Thoracic aorta (tissue), 2 donors: ENCODE data around the gene GALNT9. TPM values are rescaled to one million over a fixed set of nuclear protein-coding genes. Genes with fewer than 3 reads are reported as not detected.
"Not testable (repeated sequence)": the region's sequence is repeated elsewhere in the genome, so short reads cannot be mapped to it uniquely, and the experiment has no call there.

ENCODE experiments used
- ATAC-seq: fragments of 150-250 bp; one replicate; pipeline ENCODE4 v1.8.0; 2017; ENCODE audit warnings: low read depth; ENCODE audit not compliant: insufficient number of reproducible peaks, low FRiP score
- DNase-seq: peaks from one replicate; pipeline ENCODE4 v3.0.0-alpha.2; 2020; ENCODE audit warnings: low spot score
- H3K27ac ChIP-seq, 2 donors: fragments of 200-600 bp; sonication (generic); 1 replicate in 1 of 2; 2 replicates in 1 of 2; pipeline ENCODE4 v1.5.1; 2016; ENCODE audit warnings: mild to moderate bottlenecking in 2 of 2, moderate library complexity in 2 of 2
- H3K27me3 ChIP-seq: fragments of 200-600 bp; sonication (generic); replicated peaks from 2 replicates; pipeline ENCODE4 v1.6.0; 2016; ENCODE audit warnings: mild to moderate bottlenecking; ENCODE audit not compliant: insufficient read depth
- H3K36me3 ChIP-seq: fragments of 200-600 bp; sonication (generic); one replicate; pipeline ENCODE4 v1.5.1; 2016
- H3K4me1 ChIP-seq, 2 donors: fragments of 200-600 bp; sonication (generic); 1 replicate in 1 of 2; 2 replicates in 1 of 2; pipeline versions ENCODE4 v1.5.1 to v1.6.0; 2016; ENCODE audit warnings: low read depth in 2 of 2, mild to moderate bottlenecking in 1 of 2; ENCODE audit not compliant: control insufficient read depth in 1 of 2
- H3K4me3 ChIP-seq: fragments of 200-600 bp; sonication (generic); 2 replicates; pipeline ENCODE4 v1.5.1; 2016; ENCODE audit warnings: mild to moderate bottlenecking
- H3K9me3 ChIP-seq: fragments of 200-600 bp; sonication (generic); 2 replicates; pipeline ENCODE4 v1.5.1; 2016
- CTCF ChIP-seq: fragments of 200-600 bp; sonication (generic); IDR thresholded peaks from one replicate; pipeline ENCODE4 v1.5.1; 2019; ENCODE audit warnings: antibody characterized with exemption
- total RNA-seq, 2 donors: library from RNA; depleted of rRNA; stranded (reverse); fragments of >200 nt; gene quantifications; one replicate each; pipeline versions ENCODE4 v1.1.0 to v1.2.3, GENCODE V29; 2016

The GALNT9 gene
- 1 to 10 TPM in 1 of 2 donors, not detected in 1; 1.7 TPM for total RNA-seq

GRCh38 chr12:132329036-132329719 lies at the start of gene GALNT9:
GALNT9 (minus strand) TSS chr12:132329589; CDS start chr12:132329203, 386 bp downstream.
- no peaks in the 10 kb centered on the region for H3K36me3 ChIP-seq
- H3K27ac ChIP-seq: no peak within 1 kb of the TSS
- ATAC-seq (no peak), DNase-seq (no peak)
- H3K27me3 ChIP-seq: no peaks in the 10 kb centered on the region
- no peaks in the 10 kb centered on the region for H3K9me3 ChIP-seq
- H3K4me1 ChIP-seq: peaks cover 4 to 7% of the 10 kb centered on the region in 2 donors
- H3K4me3 ChIP-seq: no peak within 1 kb of the TSS
- no peak for TF ChIP-seq CTCF

GRCh38 chr12:132379057-132379456 lies 49.7 kb upstream of the GALNT9 start:
- not testable (repeated sequence) for ATAC-seq, H3K4me3 ChIP-seq, H3K9me3 ChIP-seq, H3K4me1 ChIP-seq, H3K36me3 ChIP-seq, H3K27me3 ChIP-seq, DNase-seq, H3K27ac ChIP-seq

- ATAC-seq (no peak), DNase-seq (no peak)
- no peaks in the 10 kb centered on the region for H3K36me3 ChIP-seq
- no peak for TF ChIP-seq CTCF
- H3K9me3 ChIP-seq: no peaks in the 10 kb centered on the region
- H3K27me3 ChIP-seq: no peaks in the 10 kb centered on the region
- no peak overlapping the region for H3K4me3 ChIP-seq
- no peak overlapping the region for H3K27ac ChIP-seq
- H3K4me1 ChIP-seq: no peaks in the 10 kb centered on the region
These were observed 47.8 kb upstream of the GALNT9 start for GRCh38 chr12:132377147-132377546.

GRCh38 chr12:132376464-132376830 lies 47.1 kb upstream of the GALNT9 start:
- Histone ChIP-seq H3K4me1 (no peaks in the 10 kb centered on the region), H3K4me3 (no peak overlapping the region), H3K27ac (no peak overlapping the region), H3K36me3 (no peaks in the 10 kb centered on the region), H3K9me3 (peaks cover 3% of the 10 kb centered on the region), H3K27me3 (no peaks in the 10 kb centered on the region)
- ATAC-seq: no peak
- TF ChIP-seq CTCF: no peak
- no peak for DNase-seq

GRCh38 chr12:132375747-132376463 lies 46.5 kb upstream of the GALNT9 start:
- DNase-seq (no peak), ATAC-seq (no peak)
- Histone ChIP-seq H3K27me3 (no peaks in the 10 kb centered on the region), H3K4me3 (no peak overlapping the region), H3K9me3 (peaks cover 8% of the 10 kb centered on the region), H3K4me1 (no peaks in the 10 kb centered on the region), H3K27ac (no peak overlapping the region), H3K36me3 (no peaks in the 10 kb centered on the region)
- TF ChIP-seq CTCF: no peak
